ENCODE measurements around the gene FCN3.
"Not testable (repeated sequence)": the region's sequence is repeated elsewhere in the genome, so short reads cannot be mapped to it uniquely, and the experiment has no call there.

Gene FCN3

DNA sequence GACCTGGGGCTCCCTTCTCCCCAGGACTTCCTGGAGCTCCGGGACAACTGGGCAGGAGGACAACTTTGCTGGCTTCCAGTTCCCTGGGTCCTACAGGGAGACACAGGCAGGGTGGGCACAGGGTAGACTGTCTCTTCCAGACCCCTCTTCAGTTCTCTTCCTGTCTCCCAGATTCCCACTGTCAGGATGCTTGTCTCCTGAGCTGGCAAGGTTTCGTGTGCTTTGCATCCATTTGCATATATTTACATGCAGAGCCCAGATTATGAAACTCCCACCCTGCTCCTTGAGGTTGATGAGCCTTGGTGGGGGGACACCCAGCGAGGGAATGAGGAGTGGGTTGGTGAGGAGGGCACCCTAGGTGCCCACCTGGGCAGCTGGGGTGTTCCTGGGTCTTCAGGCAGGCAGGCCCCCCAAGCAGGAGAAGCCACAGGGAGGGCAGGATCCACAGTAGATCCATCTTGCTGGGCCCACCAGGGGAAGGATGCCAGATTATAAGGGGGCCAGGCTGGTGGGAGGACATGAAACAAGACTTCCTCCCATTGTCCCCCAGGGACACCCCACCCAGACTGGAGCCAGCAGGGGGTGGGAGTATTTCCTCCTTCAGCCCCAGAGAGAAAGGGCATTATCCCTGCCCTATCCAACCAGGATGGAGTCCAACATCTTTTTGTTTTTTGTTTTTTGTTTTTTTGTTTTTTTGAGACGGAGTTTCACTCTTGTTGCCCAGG lies at the start of gene FCN3:
FCN3 (minus strand) TSS at position 463 of the 725 bp plus-strand sequence; CDS start at position 457, 6 bp downstream.
- DNase-seq = no peak

DNA sequence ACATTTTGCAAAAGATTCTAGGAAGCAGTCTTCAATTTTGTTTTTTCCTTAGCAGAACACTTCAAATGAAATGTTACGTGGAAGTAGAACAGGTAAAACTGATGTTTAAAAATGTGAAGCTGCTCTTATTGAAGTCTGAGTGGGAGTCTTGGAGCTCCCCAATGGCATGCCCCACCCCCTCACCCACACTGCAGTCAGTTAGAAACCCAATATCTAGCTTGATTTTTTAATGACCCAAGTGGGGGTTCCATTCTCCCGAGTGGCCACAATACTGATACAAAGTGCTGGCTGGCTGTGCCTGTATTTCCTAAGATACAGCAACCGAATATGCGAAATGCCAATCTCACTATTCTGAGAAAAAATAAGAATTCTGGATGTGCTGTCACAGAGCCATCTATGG lies 49.1 kb upstream of the FCN3 start:
- DNase-seq = no peak

- no peak for DNase-seq
Measured at GRCh38 chr1:27418326-27419185, 43.9 kb upstream of the FCN3 start.

DNA sequence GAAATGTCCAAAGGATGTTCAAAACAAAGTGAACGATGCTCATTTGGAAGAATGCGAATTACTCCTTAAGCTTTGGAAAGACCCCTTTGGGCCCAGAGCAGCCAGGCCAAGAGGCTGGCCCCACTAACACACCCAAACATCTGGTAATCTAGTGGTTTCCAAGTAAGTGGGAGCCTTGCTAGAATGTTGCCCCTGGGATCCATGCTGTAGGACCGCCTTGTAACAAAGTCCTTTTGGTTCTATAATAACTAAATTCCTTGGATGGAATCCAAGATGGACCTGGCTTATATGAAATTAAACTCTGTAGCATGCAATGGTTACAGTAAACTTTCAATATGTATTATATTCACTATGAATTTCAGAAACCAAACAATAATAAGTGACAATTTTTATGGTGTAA lies 43.1 kb upstream of the FCN3 start:
- DNase-seq = no peak

DNA sequence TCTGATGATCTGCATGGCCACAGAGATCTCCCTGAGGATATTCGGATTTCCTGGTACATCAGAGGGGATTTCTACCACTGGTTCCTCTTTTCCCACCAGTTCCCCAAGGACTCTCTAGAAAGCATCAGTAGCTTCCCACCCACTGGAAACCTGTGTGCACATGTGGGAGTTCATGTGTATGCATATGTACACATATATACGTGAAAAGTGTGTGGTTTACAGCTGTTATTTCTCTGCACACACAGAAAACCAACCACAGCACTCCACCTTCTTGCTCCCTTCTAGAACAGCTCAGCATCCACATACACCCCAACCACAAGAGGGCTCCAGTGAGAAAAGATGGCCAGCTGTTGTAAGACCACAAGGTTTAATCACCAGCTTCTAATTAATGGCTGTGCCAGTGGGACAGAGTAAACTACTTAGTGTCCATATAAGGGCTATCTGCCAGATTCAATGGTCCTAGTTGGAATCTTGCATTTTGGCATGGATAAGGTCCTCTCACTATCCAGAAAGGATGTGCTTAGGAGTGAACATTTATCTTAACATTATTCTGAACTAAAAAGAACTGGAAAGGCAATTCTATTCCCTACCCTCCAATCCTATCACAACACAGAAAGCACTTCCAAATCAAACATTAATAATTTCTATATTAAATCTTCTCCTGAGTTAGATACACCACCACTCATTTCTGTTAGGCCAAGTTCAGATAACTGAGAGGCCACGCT lies 41.9 kb upstream of the FCN3 start:
- DNase-seq = peak; percentile 70 to 78

DNA sequence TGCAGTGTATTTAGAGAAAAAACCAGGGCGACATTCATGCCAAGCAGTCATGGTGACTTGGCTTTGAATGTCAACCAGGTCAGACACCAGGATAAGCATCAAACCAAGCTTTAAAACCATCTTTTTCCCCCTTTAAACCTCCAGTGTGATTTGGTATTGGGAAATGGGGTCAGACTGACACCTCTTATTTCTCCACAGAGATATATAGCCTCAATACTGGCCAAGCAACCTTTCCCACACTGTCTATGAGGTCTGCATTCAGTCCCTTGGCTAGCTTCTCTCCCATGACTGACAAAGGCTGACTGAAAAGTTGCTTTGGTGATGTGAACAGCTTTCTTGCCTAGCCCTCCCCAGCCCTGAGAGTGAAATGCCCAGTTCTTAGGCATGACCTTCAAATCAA lies 39.5 kb upstream of the FCN3 start:
- DNase-seq = no peak

GRCh38 chr1:27413004-27413403 lies 38.4 kb upstream of the FCN3 start:
- no peak for DNase-seq

- no peak for DNase-seq
Measured at GRCh38 chr1:27412502-27412901, 37.9 kb upstream of the FCN3 start.

GRCh38 chr1:27410709-27411108 lies 36.1 kb upstream of the FCN3 start:
- no peak for DNase-seq

DNA sequence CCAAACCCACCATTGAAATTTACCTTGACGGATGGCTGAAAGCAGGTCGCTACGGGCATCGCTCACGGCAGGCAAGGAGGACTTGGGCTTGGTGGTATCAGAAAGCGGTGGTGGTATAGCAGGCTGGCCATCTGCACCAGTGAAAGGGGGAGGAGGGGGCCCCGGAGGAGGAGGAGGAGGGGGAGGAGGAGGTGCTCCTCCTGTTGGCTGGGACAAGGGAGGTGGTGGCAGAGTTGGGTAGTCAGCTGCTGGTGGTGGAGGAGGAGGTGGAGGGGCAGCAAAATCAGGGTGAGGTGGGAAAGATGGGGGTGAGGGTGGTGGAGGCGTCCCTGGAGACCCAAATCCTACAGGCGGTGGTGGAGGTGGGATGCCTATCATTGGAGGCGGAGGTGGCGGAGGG lies 35.0 kb upstream of the FCN3 start:
- DNase-seq = no peak

GRCh38 chr1:27408151-27408550 lies 33.5 kb upstream of the FCN3 start:
- no peak for DNase-seq

- not testable (repeated sequence) for DNase-seq
Measured at GRCh38 chr1:27406791-27407190, 32.2 kb upstream of the FCN3 start.

GRCh38 chr1:27406362-27406680 lies 31.7 kb upstream of the FCN3 start:
- DNase-seq = no peak

DNA sequence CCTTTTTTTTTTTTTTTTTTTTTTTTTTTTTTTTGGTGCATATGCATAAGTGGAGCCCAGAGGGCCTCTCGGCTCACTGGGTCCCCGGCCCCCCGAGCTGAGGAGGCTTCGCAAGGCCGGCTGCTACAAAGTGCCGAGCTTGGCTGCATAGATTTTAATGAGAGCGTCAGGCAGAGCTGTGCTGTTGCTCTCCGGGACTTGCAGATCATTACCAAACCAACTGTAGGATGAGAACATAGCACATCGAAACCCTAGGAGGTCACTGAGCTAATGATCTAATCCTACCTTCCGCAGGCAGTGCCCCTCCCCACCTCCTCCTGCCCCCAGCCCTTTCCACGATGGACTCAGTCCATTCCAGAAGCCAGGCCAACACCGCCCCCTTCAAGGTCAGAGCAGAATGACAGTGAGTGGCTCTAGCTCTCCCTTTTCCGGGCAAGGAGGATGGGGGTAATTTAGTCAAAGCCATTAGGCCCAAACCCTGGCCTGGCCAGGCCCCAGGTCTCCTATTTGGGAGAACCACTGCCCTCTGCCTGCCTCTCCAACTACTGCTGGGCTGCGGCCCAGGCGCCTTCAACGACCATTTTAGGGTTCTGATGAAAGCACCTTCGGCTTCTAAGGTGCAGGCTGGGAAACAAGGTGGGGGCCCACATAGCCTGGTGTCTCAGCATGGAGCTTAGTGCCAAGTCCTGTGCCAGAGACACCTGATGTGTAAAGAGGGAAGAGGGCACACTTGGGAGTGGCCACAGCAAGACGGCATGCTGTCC lies 31.2 kb upstream of the FCN3 start:
- not testable (repeated sequence) for DNase-seq

- DNase-seq = no peak
Measured at GRCh38 chr1:27405074-27405473, 30.4 kb upstream of the FCN3 start.

DNA sequence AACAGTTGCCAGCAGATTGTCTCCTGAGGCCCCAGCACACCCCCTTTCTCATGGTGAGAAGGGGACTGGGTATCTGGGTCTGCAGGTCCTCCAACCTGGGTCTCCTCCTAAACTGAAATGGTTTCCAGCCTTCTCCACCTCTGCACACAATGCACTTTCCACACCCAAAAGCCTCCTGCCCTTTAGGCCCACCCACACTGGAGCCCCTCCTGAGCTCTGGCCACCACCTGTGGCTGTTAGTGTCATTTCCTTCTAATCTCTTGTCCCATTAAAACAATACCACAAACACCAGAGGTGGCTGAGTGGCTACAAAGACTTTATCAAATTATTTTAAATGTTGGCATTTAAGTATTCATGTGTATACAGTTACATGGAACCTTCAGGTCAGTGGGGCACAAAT lies 29.3 kb upstream of the FCN3 start:
- DNase-seq = no peak

GRCh38 chr1:27403065-27403726 lies 28.6 kb upstream of the FCN3 start:
- peak in 1 of 2 experiments; percentile 14 for DNase-seq

- no peak for DNase-seq
Measured at GRCh38 chr1:27402349-27402754, 27.7 kb upstream of the FCN3 start.

- no peak for DNase-seq
Measured at GRCh38 chr1:27400963-27401341, 26.3 kb upstream of the FCN3 start.

GRCh38 chr1:27400082-27400962 lies 25.7 kb upstream of the FCN3 start:
- DNase-seq = no peak

Measured in AML-193 (cell line).